CD1c-positive myeloid dendritic cell (primary cell): ENCODE results near the gene NRXN3.

Experiments used
- DNase-seq: peaks from one replicate; pipeline ENCODE4 v3.0.0-alpha.2; 2016; ENCODE audit errors: extremely low spot score

Gene NRXN3

GRCh38 chr14:79411403-79412174 lies 1241.4 kb downstream of the NRXN3 start:
- no peak for DNase-seq

GRCh38 chr14:79412822-79413221 lies 1242.6 kb downstream of the NRXN3 start:
- DNase-seq, result no peak

GRCh38 chr14:79413734-79414428 lies 1243.7 kb downstream of the NRXN3 start:
- no peak for DNase-seq

GRCh38 chr14:79415726-79416125 lies 1245.6 kb downstream of the NRXN3 start:
- no peak for DNase-seq

- DNase-seq, result no peak
Observed at GRCh38 chr14:79417961-79418360, 1247.8 kb downstream of the NRXN3 start.

GRCh38 chr14:79418649-79419415 lies 1248.7 kb downstream of the NRXN3 start:
- DNase-seq, result no peak

- DNase-seq, result no peak
Observed at GRCh38 chr14:79419571-79420327, 1249.6 kb downstream of the NRXN3 start.

GRCh38 chr14:79420725-79421124 lies 1250.6 kb downstream of the NRXN3 start:
- no peak for DNase-seq

GRCh38 chr14:79421811-79422210 lies 1251.6 kb downstream of the NRXN3 start:
- no peak for DNase-seq

GRCh38 chr14:79424462-79424861 lies 1254.3 kb downstream of the NRXN3 start:
- no peak for DNase-seq

GRCh38 chr14:79426103-79426755 lies 1256.1 kb downstream of the NRXN3 start:
- DNase-seq, result no peak

- no peak for DNase-seq
Observed at GRCh38 chr14:79432640-79433039, 1262.5 kb downstream of the NRXN3 start.

GRCh38 chr14:79436335-79436734 lies 1266.2 kb downstream of the NRXN3 start:
- DNase-seq, result no peak

GRCh38 chr14:79437951-79438350 lies 1267.8 kb downstream of the NRXN3 start:
- no peak for DNase-seq

GRCh38 chr14:79438696-79439342 lies 1268.6 kb downstream of the NRXN3 start:
- no peak for DNase-seq

- DNase-seq, result no peak
Observed at GRCh38 chr14:79442786-79443185, 1272.6 kb downstream of the NRXN3 start.

GRCh38 chr14:79443602-79444001 lies 1273.4 kb downstream of the NRXN3 start:
- DNase-seq, result no peak

GRCh38 chr14:79448960-79449359 lies 1278.8 kb downstream of the NRXN3 start:
- no peak for DNase-seq

- DNase-seq, result no peak
Observed at GRCh38 chr14:79451601-79452000, 1281.4 kb downstream of the NRXN3 start.

- no peak for DNase-seq
Observed at GRCh38 chr14:79453276-79453675, 1283.1 kb downstream of the NRXN3 start.

- DNase-seq, result no peak
Observed at GRCh38 chr14:79464468-79464867, 1294.3 kb downstream of the NRXN3 start.
